ENCODE data around the gene CDK13.

The CDK13 gene

GRCh38 chr7:40027545-40027944 is 77.5 kb downstream of the CDK13 start:
- no peak for TF ChIP-seq CTCF (IDR thresholded peaks at IDR 0.05; ENCODE audit: insufficient read depth, low read length, missing control alignments)
- no peak overlapping the region for H3K4me3 ChIP-seq (ENCODE audit: low read depth, low read length)
- DNase-seq (ENCODE audit: low read depth, low spot score): no peak
- ChIA-PET POLR2A (interaction anchor here (0.7 kb wide), 1 partner anchor 52 kb away, joined by 5 read pairs; no protein-coding TSS in a partner anchor), CTCF (interaction anchor here (1.0 to 1.3 kb wide), 2 partner anchors 25 to 133 kb away, joined by 4 to 10 read pairs; no protein-coding TSS in a partner anchor)

- TF ChIP-seq CTCF (IDR thresholded peaks at IDR 0.05; ENCODE audit: insufficient read depth, low read length, missing control alignments): no peak
- ChIA-PET CTCF (interaction anchor here (1.4 to 5.0 kb wide), 2 partner anchors 17 to 138 kb away, joined by 5 to 27 read pairs; no protein-coding TSS in a partner anchor), POLR2A (no interaction called here)
- no peak for DNase-seq (ENCODE audit: low read depth, low spot score)
- H3K4me3 ChIP-seq (ENCODE audit: low read depth, low read length): no peak overlapping the region
Observed at GRCh38 chr7:40033826-40034225, 83.8 kb downstream of the CDK13 start.

- H3K4me3 ChIP-seq (ENCODE audit: low read depth, low read length): no peak overlapping the region
- TF ChIP-seq CTCF (IDR thresholded peaks at IDR 0.05; ENCODE audit: insufficient read depth, low read length, missing control alignments): no peak
- ChIA-PET CTCF (interaction anchor here (0.7 to 3.6 kb wide), 4 partner anchors 8 to 145 kb away, joined by 3 to 32 read pairs (median 6); no protein-coding TSS in a partner anchor), POLR2A (no interaction called here)
- DNase-seq (ENCODE audit: low read depth, low spot score): no peak
Observed at GRCh38 chr7:40041456-40041855, 91.4 kb downstream of the CDK13 start.

- no peak for TF ChIP-seq CTCF (IDR thresholded peaks at IDR 0.05; ENCODE audit: insufficient read depth, low read length, missing control alignments)
- H3K4me3 ChIP-seq (ENCODE audit: low read depth, low read length): no peak overlapping the region
- no peak for DNase-seq (ENCODE audit: low read depth, low spot score)
- POLR2A ChIA-PET: no interaction called here
- CTCF ChIA-PET: interaction anchor here (3.6 kb wide), 1 partner anchor 10 kb away, joined by 32 read pairs; no protein-coding TSS in a partner anchor
Observed at GRCh38 chr7:40043164-40043563, 93.1 kb downstream of the CDK13 start.

GRCh38 chr7:40047661-40048060 is 97.6 kb downstream of the CDK13 start:
- no peak for TF ChIP-seq CTCF (IDR thresholded peaks at IDR 0.05; ENCODE audit: insufficient read depth, low read length, missing control alignments)
- H3K4me3 ChIP-seq (ENCODE audit: low read depth, low read length): no peak overlapping the region
- POLR2A ChIA-PET: no interaction called here
- CTCF ChIA-PET: interaction anchor here (0.6 to 2.1 kb wide), 4 partner anchors 147 to 160 kb away, joined by 3 to 15 read pairs (median 3); no protein-coding TSS in a partner anchor
- no peak for DNase-seq (ENCODE audit: low read depth, low spot score)

- CTCF ChIA-PET: interaction anchor here (3.9 kb wide), 1 partner anchor 161 kb away, joined by 37 read pairs; no protein-coding TSS in a partner anchor
- POLR2A ChIA-PET: no interaction called here
- H3K4me3 ChIP-seq (ENCODE audit: low read depth, low read length): no peak overlapping the region
- no peak for TF ChIP-seq CTCF (IDR thresholded peaks at IDR 0.05; ENCODE audit: insufficient read depth, low read length, missing control alignments)
- no peak for DNase-seq (ENCODE audit: low read depth, low spot score)
Observed at GRCh38 chr7:40057292-40057691, 107.2 kb downstream of the CDK13 start.
